Measurements from ENCODE around the gene ARFGAP1. TPM values are rescaled to one million over a fixed set of nuclear protein-coding genes. Genes with fewer than 3 reads are reported as not detected.

The ARFGAP1 gene
- total RNA-seq, 1 experiment from 2014 or later = 86.8 TPM

DNA sequence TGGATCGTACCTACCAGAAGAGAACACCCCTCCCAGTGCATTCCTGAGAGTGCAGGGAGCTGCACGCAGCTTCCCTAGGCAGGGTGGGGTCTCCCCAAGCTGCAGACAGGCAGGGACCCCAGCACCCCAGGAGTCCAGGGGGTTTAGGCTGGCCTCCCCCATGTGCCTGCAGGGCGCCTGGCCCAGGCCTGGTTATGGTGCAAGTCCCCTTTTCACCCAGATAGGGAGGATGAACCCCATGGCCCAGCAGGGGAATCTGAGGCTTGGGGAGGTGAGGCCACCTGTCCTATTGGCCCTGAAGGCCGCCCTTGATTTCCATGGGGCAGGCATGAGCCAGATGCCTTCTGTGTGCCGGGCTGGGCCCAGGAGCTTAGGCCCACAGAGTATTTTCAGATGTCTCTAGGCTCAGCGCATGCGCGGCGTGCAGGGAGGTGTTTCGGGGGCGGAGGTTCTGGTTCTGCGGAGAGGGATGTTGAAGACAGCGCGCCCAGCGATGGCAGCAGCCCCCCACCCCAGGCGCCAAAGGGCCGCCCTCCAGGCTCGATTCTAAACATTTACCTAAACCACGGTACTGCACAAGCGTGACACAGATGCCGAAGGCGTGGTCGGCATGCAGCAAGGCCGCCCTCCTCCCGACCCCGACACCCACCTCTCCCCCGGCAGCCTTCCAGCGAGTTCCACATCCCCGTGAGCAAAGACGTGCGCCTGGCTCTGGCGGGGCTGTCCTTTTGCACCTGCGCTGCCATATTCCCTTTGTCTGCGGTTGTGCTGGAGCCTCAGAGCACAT, 49.7 kb downstream of the ARFGAP1 start:
- DNase-seq (ENCODE audit: low spot score) = no peak
- in situ Hi-C loops (cut with HindIII; ENCODE audit: low sequenced_read_pairs) = no loop called here

DNA sequence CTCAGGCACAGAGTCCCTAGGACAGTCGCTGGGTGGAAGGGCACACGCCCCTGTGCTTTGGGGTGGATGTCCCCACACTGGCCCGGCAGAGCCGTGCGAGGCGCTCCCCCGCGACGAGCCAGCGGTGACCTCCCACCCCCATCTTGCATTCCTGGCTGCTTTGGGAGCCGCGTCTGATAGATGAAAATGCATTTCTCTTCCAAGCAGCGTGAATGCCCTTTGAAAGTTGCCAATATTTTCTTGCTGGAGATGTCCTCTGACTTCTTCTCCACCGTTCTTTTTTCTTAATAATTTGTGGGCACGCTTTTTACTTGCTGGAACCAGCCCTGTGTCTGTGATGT, 50.3 kb downstream of the ARFGAP1 start:
- in situ Hi-C loops (cut with HindIII; ENCODE audit: low sequenced_read_pairs) = no loop called here
- DNase-seq (ENCODE audit: low spot score) = no peak

DNA sequence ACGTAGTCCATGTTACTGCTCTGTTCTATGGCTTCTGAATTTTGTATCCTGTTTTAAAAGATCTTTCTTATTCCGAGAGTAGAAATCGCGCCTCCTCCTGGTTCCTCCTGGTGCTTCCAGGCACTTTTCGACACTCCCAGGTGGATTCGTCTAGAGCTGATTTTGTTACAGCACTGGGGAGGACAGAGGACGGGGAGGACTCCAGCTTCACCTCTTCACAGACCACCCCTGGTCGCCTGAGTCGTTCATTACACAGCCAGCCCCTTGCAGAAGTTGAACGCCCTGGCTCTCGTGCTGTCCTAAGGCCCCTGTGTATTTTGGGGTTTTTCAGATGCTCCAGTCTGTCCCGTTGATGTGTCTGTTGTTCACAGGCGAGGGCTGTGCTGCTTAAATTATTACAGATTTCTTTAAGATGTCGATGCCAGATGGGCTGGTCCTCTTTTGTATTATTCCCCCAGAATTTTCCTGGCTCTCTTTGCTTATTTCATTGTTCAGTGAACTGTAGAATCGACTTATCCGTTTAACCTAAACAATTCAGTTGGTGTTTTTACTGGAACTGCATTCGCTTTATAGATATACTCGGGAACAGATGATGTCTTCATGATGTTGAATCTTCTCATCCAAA, 50.9 kb downstream of the ARFGAP1 start:
- in situ Hi-C loops (cut with HindIII; ENCODE audit: low sequenced_read_pairs) = no loop called here
- no peak for DNase-seq (ENCODE audit: low spot score)

DNA sequence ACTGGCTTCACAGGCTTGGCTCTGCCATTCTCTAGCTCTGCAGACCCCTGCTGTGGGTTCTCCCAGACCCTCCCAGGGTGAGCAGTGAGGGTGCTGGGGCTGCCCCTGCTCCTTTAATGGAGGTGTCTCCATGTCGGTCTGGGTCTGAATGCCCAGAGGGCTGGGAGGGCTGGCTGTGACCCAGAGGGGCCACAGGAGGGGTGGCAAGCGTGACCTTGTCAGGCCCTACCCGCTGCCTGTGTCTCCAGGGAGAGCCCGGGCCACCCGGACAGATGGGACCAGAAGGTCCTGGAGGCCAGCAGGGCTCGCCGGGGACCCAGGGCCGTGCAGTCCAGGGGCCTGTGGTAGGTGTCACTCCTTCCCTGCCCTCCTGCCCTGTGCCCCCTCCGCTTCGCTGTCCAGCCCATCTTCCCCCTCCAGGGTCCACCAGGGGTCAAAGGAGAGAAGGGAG, 52.4 kb downstream of the ARFGAP1 start:
- no peak for DNase-seq (ENCODE audit: low spot score)
- in situ Hi-C loops (cut with HindIII; ENCODE audit: low sequenced_read_pairs) = no loop called here

DNA sequence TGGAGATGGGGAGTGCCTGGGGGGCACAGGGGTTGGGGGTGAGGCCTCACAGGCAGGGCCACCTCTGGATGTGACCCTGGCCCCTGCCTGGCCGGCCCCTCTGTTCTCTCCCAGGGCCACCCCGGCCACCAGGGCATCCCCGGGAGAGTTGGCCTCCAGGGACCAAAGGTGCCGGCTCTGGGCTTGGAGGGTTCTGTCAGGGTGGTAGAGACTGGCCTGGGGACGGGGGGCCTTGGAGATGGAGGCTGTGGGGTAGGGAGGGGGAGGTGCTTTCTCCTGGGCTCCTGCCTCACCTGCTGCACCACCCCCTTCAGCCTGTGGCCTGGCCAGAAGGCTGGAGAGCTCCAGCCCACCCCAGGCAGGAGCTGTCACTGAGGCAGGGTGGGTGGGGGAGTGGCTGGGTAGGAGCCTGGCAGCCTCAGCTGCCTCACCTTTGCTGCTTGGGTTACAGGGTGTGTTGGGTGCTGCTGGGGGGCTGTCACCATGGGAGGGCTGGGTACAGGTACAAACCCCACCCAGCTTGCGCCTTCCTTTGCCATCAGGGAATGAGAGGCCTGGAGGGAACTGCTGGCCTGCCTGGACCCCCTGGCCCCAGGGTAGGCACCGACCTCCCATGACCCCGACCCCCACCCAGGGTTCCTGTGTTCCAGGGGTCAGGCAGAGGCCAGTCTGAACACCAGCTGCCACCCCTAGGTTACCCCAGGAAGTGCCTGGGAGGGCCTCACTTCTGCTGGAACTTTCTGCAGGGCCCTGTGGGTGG, 53.1 kb downstream of the ARFGAP1 start:
- in situ Hi-C loops (cut with HindIII; ENCODE audit: low sequenced_read_pairs) = no loop called here
- no peak for DNase-seq (ENCODE audit: low spot score)

DNA sequence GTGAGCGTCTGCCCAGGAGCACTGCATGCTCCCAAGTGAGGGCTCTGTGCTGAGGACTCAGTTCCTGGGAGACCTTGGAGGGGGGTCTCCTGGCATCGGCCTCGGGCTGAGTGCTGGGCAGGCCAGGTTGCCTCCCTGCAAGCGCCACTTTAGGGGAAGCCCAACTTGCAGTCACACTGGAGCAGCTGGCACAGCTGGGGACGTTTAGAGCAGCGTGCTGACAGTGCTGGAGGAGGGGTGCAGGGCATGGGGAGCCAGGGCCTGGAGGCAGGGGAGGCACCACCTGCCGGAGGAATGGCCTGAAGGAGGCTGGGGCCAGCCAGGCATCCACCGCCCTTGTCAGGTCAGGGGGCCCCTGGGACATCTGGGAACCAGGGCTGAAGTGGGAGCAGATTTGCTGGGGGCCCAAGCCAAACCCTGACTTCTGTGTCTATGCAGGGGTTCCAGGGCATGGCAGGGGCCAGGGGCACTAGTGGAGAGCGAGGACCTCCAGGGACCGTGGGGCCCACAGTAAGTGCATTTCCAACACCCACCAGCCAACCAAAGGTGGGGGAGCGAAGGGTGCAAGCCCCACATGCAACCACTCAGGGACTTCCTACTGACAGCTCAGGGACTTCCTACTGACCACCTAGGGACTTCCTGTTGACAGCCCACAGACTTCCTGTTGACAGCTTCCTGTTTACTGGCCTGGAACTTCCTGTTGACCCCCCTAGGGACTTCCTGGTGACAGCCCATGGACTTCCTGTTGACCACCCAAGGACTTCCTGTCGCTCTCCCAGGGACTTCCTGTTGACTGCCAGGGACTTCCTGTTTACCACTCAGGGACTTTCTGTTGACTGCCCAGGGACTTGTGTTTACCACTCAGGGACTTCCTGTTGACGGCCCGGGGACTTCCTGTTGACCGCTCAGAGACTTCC, 54.0 kb downstream of the ARFGAP1 start:
- in situ Hi-C loops (cut with HindIII; ENCODE audit: low sequenced_read_pairs) = no loop called here
- no peak for DNase-seq (ENCODE audit: low spot score)

DNA sequence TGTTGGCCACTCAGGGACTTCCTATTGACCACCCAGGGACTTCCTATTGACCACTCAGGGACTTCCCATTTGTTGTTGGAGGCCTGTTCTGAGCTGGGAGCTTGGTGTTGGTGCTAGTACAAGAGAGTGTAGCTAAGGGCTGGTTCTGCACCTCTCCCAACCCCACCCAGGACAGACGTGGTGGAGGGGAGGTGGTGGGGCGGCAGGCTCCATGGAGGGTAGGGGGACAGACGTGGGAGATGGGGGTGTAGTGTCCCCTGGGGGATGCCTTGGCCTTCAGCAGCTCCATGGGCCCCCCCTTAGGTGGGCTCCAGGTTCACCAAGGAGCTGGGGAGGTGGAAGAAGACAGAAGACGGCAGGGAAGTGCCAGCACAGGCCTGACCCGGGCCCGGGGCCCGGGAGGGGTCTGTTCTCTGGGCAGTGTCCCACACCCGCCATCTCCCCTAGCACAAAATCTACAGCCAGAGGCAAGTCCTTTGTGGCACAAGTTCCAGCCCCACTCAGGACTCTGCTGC, 54.7 kb downstream of the ARFGAP1 start:
- no peak for DNase-seq (ENCODE audit: low spot score)
- in situ Hi-C loops (cut with HindIII; ENCODE audit: low sequenced_read_pairs) = no loop called here

DNA sequence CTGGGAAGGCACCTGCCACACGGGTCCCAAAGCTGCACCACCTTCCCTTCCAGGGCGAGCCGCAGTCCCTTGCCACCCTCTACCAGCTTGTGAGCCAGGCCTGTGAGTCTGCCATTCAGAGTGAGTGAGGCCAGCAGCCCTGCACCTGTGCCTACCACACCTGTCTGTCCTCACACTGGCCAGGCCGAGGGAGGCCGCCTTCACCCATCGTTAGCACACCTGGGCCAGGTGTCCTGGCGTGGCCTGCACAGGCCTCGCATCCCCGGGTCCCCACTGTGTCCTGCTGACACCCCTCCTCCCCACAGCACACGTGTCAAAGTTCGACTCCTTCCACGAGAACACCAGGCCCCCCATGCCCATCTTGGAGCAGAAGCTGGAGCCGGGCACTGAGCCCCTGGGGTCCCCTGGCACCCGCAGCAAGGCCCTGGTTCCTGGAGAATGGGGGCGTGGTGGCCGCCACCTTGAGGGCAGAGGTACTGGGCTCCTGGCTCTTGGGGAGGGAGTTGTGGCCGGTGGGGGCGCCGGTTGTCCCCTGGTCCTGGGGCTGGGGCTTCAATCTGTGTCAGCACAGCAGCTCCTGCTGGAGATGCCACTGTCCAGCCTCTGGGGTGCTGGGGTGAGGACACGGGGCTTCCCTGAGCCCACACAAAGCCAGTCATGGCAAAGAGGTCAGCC, 55.5 kb downstream of the ARFGAP1 start:
- no peak for DNase-seq (ENCODE audit: low spot score)
- in situ Hi-C loops (cut with HindIII; ENCODE audit: low sequenced_read_pairs) = no loop called here

DNA sequence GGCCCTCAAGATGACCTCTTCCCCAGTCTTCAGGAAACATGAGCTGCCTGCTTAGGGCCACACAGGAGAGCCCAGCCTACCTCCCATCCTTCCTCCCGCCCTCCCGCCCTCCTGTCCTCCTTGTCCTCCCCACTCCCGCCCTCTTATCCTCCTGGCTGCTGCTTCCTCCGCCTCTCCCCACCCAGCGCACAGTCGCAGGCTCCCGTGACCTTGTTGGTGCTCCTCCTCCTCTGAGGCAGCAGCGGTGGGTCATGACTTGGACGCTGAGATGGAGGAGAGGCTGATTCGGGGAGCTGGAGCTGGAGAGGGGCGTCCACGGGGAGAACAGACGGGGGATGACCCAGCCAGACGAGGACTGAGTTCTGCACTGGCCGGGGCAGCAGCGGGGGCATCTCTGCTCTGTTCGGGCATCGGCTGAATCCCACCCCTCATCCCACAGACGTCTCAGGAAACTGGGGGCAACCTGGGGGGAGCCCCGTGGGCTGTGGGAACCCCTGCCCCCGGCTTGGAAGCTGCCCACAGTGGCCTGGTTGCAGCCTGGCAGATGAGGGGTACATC, 56.2 kb downstream of the ARFGAP1 start:
- in situ Hi-C loops (cut with HindIII; ENCODE audit: low sequenced_read_pairs) = no loop called here
- DNase-seq (ENCODE audit: low spot score) = no peak

DNA sequence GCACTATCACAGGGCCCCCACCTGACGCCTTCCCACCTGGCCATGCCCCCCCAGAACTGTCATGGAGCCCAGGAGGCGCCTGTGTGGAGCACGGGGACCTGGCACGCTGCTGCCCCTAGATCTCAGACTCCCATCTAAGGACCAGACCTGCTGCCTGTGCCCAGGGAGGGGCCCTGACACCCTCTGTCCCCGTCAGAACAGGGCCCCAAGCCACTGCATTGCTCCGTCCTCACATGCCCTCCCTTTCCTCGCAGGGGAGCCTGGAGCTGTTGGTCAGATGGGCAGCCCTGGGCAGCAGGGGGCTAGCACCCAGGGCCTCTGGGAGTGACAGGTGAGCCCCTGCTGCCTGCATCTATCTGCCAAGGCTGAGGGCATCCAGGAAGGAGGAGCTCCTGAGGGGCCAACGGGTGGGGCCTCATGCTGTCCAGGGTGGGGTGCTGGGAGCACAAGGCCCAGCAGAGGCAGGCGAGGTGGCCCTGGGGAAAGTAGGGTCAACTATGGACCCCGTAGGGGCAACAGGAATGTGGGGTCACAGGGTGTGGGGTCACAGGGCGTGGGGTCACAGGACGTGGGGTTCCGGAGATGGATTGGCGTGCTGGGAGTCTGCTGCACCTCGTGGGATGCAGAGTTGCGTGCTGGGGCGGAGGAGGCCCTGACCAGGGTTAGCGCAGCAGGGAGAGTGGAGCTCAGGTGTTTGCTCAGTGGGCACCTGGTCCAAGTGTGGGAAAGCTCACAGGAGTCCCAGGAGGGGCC, 56.9 kb downstream of the ARFGAP1 start:
- in situ Hi-C loops (cut with HindIII; ENCODE audit: low sequenced_read_pairs) = no loop called here
- DNase-seq (ENCODE audit: low spot score) = no peak

DNA sequence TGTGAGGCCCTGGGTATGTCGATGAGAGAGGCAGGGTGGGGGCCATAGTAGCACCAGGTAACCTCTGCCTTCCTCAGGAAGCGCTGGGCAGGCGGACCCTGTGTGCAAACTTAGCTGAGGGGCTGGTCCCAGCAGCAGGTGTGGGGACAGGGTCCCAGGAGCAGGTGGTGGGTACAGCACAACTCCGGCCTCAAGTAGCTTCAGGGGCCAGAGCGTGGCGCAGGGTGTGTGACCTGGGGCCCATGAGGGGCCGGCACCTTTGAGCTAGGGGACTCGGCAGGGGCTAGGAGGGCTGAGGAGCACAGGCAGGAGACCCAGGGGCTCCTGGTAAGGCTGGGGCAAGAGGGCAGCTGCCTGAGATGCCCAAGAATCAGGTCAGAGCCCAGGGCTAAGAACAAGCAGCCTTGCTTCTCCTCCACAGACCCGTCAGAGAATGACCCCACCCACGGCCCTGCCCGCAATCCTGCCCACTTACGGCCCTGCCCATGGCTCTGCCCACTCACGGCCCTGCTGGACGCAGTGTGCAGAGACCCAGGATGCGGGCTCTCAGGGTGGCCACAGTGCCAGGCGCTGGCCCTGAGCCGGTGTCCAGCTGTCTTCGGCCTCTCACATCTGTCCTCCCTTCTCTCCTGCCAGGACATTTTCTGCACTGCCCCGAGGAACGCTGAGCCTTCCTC, 57.6 kb downstream of the ARFGAP1 start:
- in situ Hi-C loops (cut with HindIII; ENCODE audit: low sequenced_read_pairs) = no loop called here
- no peak for DNase-seq (ENCODE audit: low spot score)

DNA sequence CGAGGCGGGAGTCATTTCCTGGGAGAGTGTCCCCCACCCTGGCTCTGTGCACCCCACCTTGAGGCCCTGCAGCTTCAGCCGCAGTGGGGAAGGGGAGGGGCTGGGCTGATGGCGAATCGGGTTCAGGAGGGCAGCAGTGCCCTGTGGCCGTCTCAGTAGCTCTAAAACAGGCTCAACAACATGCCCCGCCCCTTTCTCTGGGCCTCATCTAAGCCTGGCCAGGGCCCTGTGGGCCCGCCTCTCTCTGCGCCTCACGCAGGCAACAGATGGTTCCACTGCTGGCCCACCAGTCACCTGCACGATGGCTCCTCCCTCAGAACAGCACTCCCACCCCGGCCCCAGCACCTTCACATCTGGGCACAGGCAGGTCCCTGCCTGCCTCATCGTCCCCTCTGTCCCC, 58.3 kb downstream of the ARFGAP1 start:
- DNase-seq (ENCODE audit: low spot score) = no peak
- in situ Hi-C loops (cut with HindIII; ENCODE audit: low sequenced_read_pairs) = no loop called here

DNA sequence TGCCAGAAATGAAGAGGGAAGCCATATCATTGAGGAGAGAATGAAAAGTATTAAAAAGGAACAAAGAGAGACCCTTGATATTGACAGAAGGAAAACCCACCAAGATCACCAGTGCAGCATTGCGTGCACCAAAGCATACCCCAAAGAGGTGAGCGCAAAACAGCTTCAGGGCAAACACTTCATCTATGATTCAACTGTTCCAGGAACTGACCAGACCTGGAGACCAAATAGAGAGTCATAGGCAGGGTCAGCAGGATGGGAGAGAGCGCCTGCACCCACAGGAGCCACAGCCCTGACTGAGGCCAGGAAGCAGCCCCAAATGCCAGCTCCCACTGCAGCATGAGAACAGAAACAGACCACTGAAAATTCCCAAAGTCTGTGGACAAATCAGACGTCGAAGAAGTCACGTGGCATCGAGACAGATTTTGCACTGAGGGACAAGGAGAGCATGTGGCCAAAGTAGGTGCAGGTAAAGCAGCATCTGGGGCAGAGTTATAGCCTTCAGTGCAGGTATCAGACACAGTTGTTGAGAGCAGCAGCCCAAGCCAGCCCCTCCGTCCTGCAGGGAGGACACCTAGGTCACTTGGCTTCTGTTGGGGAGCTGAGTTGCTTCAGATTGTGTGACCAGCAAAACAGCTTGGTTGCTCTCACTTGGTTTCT, 59.3 kb downstream of the ARFGAP1 start:
- DNase-seq (ENCODE audit: low spot score) = no peak
- in situ Hi-C loops (cut with HindIII; ENCODE audit: low sequenced_read_pairs) = no loop called here

DNA sequence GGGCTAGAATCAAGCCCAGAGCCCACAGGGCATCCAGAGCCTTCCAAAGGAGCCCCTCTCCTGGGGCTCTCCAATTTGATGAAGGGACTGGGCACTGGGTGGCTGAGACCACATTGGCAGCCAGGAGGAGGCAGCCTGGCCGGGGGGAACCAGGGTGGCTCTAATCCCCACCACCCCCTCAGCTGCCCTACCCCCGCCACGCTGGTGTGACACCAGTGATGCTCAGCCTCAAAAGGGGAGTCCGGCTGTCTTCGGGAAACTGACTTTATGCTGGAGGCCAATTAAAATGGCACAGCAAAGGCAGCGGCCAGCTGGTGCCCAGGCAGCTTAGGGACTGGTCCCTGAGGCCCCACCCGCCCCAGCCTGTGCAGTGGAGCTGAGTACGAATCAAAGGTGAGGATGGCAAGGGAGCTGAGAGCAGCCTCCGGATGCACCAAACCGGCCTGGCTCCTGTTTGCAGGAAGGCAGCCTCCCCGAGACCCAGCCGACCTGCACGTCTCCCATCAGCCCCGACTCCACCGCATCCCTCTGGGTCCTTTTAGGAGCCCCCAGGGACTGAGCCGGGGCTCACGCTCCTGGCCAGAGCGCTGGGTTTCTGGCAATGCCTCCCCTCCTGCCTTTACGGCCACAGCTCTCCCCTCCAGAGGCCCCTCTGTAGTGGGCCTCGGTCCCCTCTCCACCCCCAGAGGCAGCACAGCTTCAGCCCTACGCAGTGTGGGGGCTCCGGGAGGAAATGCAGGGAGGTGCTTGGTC, 60.1 kb downstream of the ARFGAP1 start:
- no peak for DNase-seq (ENCODE audit: low spot score)
- in situ Hi-C loops (cut with HindIII; ENCODE audit: low sequenced_read_pairs) = no loop called here

DNA sequence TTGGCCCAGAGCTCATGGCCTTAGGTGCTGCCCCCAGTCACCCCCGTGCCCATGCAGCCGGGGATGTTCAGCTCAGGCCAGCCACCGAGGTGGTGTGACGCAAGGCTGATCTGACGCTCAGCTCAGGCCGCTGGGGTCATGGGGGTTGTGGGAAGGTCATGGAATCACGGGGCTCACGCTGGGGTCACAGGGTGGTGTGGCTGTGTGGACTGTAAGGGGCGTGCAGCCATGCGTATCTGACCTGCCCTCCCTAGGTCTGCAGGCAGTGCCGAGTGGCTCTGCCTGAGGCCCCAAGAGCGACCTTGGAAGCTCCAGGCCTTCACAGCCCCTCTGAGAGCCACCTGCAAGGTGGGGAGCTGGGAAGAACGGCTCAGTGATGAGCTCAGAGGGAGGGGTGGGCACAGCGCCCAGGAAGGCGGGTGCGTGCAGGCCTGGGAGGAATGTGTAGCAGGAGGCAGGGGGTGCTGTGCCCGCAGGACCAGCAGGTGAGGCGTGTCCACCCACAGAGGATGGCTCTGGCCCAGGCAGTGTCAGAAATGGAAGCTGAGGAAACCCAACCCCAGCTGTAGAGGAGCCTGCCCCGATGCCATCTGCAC, 60.7 kb downstream of the ARFGAP1 start:
- DNase-seq (ENCODE audit: low spot score) = peak; percentile 63
- in situ Hi-C loops (cut with HindIII; ENCODE audit: low sequenced_read_pairs) = no loop called here

DNA sequence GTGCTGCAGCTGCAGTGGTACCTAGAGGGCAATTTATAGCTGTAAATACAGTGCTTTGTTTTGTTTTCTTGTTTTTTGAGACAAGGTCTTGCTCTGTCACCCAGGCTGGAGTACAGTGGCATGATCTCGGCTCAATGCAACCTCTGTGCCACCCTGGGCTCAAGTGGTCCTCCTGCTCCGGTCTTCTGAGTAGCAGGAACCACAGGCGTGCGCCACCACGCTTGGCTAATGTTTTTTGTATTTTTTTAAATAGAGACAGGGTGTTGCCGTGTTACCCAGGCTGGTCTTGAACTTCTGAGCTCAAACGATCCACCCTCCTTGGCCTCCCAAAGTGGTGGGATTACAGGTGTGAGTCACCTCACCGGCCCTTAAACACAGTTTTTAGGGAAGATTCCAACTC, 61.7 kb downstream of the ARFGAP1 start:
- in situ Hi-C loops (cut with HindIII; ENCODE audit: low sequenced_read_pairs) = no loop called here

More for the DNA sequence above, 61.7 kb downstream of the ARFGAP1 start:
- DNase-seq (ENCODE audit: low spot score) = no peak
